Endothelial cell (in vitro differentiated cells): ENCODE results near the gene PARD3B. TPM values are rescaled to one million over a fixed set of nuclear protein-coding genes. Genes with fewer than 3 reads are reported as not detected.

Experiments used
- DNase-seq: peaks from one replicate; pipeline ENCODE4 v3.0.0; 2021; ENCODE audit warnings: low spot score
- H3K27ac Mint-ChIP-seq: one replicate; pipeline ENCODE4 v1.8.0; 2021; ENCODE audit warnings: mixed read lengths, inconsistent platforms; ENCODE audit not compliant: unreplicated experiment
- H3K27me3 Mint-ChIP-seq: one replicate; pipeline ENCODE4 v1.8.0; 2021; ENCODE audit warnings: mild to moderate bottlenecking, moderate library complexity, mixed read lengths, inconsistent platforms; ENCODE audit not compliant: unreplicated experiment
- H3K36me3 Mint-ChIP-seq: one replicate; pipeline ENCODE4 v1.8.0; 2021; ENCODE audit warnings: mild to moderate bottlenecking, low read depth, mixed read lengths, inconsistent platforms; ENCODE audit not compliant: unreplicated experiment
- H3K4me1 Mint-ChIP-seq: one replicate; pipeline ENCODE4 v1.8.0; 2021; ENCODE audit warnings: mild to moderate bottlenecking, mixed read lengths, inconsistent platforms; ENCODE audit not compliant: unreplicated experiment
- H3K4me3 Mint-ChIP-seq: one replicate; pipeline ENCODE4 v1.8.0; 2021; ENCODE audit warnings: mild to moderate bottlenecking, mixed read lengths, inconsistent platforms; ENCODE audit not compliant: unreplicated experiment
- H3K9me3 Mint-ChIP-seq: one replicate; pipeline ENCODE4 v1.8.0; 2021; ENCODE audit warnings: mixed read lengths, inconsistent platforms; ENCODE audit not compliant: unreplicated experiment
- total RNA-seq: library from RNA; stranded (reverse); fragmentation: NEBNext Ultra II Directional; extraction: Animal tissue kit (Norgen Biotek cat#: 25700); gene quantifications from one replicate; pipeline ENCODE4 v1.2.1, GENCODE V29; 2021; ENCODE audit not compliant: unreplicated experiment
- TF ChIP-seq, protein P1 (sequence below): fragments of 200-600 bp; sonication (generic); IDR thresholded peaks from one replicate; pipeline ENCODE4 v1.5.0; 2021; ENCODE audit warnings: antibody characterized with exemption; ENCODE audit not compliant: unreplicated experiment

Gene PARD3B
- total RNA-seq, 1 donor from 2014 or later = 17.4 TPM

DNA sequence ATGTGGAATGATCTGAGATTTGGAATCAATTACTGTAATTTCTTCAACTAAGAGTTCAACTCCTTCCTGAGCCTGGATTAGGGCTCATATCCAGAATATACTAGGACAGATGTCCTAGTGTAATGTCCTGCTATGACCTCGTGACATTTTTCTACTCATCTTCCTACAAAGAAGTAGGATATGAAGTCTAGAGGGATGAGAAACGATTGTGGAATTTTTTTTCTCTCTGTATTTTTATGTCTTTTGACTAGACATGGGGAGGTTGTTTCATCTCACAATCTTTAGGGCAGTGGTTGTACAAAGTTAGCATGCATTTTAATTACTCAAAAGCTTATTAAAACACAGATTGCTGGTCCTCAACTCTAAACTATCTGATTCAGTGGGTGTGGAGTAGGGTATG, 203.0 kb downstream of the PARD3B start:
- TF ChIP-seq, protein P1, sequence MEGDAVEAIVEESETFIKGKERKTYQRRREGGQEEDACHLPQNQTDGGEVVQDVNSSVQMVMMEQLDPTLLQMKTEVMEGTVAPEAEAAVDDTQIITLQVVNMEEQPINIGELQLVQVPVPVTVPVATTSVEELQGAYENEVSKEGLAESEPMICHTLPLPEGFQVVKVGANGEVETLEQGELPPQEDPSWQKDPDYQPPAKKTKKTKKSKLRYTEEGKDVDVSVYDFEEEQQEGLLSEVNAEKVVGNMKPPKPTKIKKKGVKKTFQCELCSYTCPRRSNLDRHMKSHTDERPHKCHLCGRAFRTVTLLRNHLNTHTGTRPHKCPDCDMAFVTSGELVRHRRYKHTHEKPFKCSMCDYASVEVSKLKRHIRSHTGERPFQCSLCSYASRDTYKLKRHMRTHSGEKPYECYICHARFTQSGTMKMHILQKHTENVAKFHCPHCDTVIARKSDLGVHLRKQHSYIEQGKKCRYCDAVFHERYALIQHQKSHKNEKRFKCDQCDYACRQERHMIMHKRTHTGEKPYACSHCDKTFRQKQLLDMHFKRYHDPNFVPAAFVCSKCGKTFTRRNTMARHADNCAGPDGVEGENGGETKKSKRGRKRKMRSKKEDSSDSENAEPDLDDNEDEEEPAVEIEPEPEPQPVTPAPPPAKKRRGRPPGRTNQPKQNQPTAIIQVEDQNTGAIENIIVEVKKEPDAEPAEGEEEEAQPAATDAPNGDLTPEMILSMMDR = no peak
- no peak overlapping the region for H3K4me3 Mint-ChIP-seq
- H3K9me3 Mint-ChIP-seq = no peaks in the 10 kb centered on the region
- no peaks in the 10 kb centered on the region for H3K27me3 Mint-ChIP-seq
- no peak overlapping the region for H3K27ac Mint-ChIP-seq
- H3K36me3 Mint-ChIP-seq = no peaks in the 10 kb centered on the region
- no peak for DNase-seq
- H3K4me1 Mint-ChIP-seq = peaks cover 10% of the 10 kb centered on the region

DNA sequence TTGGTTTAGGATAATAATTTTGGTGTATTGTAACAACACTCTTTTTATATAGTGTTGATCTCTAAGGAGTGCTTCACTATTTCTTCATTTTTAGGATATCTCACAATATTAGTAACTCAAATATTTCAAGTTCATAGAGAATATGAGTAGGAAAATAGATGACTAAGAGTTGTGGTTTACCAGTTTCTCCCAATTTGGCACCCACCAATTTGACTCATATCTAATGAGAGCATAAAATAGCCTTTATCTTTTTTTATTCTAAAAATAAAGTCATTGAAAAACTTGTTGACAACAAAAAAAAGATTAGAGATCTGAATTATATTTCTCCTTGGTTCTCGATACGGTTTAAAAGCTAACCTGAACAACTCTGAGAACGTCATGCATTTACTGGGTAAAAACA, 204.0 kb downstream of the PARD3B start:
- Mint-ChIP-seq H3K27ac (no peak overlapping the region), H3K4me3 (no peak overlapping the region), H3K36me3 (no peaks in the 10 kb centered on the region), H3K27me3 (no peaks in the 10 kb centered on the region), H3K4me1 (peaks cover 6% of the 10 kb centered on the region), H3K9me3 (no peaks in the 10 kb centered on the region)
- no peak for DNase-seq
- TF ChIP-seq, protein P1 = no peak

GRCh38 chr2:204750389-204750788, 205.1 kb downstream of the PARD3B start:
- no peak for DNase-seq
- Mint-ChIP-seq H3K27ac (no peak overlapping the region), H3K36me3 (no peaks in the 10 kb centered on the region), H3K27me3 (no peaks in the 10 kb centered on the region), H3K4me1 (no peaks in the 10 kb centered on the region), H3K4me3 (no peak overlapping the region), H3K9me3 (no peaks in the 10 kb centered on the region)
- TF ChIP-seq, protein P1 = no peak

- Mint-ChIP-seq H3K4me3 (no peak overlapping the region), H3K9me3 (no peaks in the 10 kb centered on the region), H3K27ac (no peak overlapping the region), H3K4me1 (no peaks in the 10 kb centered on the region), H3K36me3 (no peaks in the 10 kb centered on the region), H3K27me3 (no peaks in the 10 kb centered on the region)
- DNase-seq = no peak
- TF ChIP-seq, protein P1 = no peak
Measured at GRCh38 chr2:204751472-204751871, 206.2 kb downstream of the PARD3B start.

DNA sequence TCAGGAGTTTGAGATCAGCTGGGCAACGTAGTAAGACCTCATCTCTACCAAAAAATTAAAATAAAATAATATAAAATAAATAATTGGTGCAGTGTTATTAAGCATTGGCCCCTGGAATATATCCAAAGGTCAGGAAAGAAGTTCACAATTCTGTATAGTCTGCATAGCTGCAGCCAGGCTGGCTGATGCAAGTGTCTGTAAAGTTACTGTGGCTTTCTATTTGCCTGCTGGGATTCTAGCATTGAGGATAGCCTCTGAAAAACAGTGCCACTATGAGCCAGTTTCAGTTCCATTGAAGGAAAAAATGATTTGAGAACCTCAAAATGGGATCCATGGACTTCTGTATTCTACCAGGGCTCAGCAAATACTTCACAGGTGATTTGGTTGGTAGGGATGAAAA, 208.6 kb downstream of the PARD3B start:
- no peaks in the 10 kb centered on the region for H3K9me3 Mint-ChIP-seq
- no peaks in the 10 kb centered on the region for H3K27me3 Mint-ChIP-seq
- no peaks in the 10 kb centered on the region for H3K36me3 Mint-ChIP-seq
- H3K4me1 Mint-ChIP-seq = no peaks in the 10 kb centered on the region
- H3K27ac Mint-ChIP-seq = no peak overlapping the region
- DNase-seq = no peak
- TF ChIP-seq, protein P1 = no peak
- no peak overlapping the region for H3K4me3 Mint-ChIP-seq
